HG02610 (cell line): ENCODE data around the gene ADH1A.
"Not testable (repeated sequence)": the region's sequence is repeated elsewhere in the genome, so short reads cannot be mapped to it uniquely, and the experiment has no call there.

Source experiments
- ATAC-seq: cut with Tn5 transposase; IDR thresholded peaks from one replicate; pipeline ENCODE4 v1.9.1; 2021; ENCODE audit warnings: mild to moderate bottlenecking, moderate library complexity; ENCODE audit not compliant: unreplicated experiment

The ADH1A gene

DNA sequence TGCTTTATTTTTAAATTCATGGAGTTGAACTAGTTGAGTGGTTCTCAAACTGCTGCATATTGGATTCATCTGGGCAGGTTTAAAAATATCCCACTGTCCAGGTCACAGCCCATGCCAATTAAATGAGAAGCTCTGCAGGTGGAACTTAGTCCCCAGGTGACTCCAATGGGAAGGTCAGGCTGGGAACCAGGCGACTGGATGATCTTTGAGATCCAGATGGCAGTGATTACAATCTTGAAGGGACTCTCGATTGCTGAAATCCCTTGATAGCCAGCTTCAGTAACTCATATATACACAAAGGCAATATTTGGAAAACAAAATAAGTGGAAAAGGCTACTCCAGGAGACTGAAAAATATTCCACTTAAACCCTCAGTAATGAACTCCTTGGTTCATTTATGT lies 8.1 kb downstream of the ADH1A start:
- ATAC-seq: no peak

DNA sequence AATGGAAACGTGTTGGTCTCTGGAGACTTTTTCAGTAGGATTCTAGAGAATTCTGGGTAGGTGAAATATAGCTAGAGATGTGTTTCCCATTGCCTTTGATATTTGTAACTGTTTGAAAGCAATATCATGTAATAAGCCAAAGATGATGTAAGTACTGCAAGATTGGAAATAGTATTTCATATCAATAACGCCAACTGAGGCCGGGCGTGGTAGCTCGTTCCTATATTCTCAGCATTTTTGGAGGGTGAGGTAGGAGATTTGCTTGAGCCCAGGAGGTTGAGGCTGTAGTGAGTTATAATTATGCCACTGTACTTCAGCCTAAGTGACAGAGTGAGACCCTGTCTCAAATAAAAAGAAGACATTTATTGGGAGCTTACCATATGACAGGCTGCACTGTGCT lies 9.5 kb downstream of the ADH1A start:
- no peak for ATAC-seq

DNA sequence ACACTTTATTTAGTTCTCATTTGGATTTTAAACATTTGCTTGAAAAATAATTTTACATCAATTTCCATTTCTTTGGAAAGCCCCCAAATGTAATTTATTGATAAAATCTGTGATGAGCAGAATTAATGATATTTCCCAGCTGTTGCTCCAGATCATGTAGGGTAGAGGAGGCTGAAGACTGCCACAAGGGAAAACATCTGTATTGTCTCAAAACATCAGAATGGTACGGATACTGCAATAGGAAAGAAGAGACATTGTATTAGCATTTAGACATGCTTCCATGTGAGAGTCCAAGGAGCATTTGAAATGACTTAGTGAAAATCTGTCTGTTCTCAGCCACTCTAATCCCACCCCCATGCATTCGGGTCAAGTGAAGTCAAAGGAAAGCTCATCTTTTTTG lies 14.4 kb downstream of the ADH1A start:
- ATAC-seq: no peak

DNA sequence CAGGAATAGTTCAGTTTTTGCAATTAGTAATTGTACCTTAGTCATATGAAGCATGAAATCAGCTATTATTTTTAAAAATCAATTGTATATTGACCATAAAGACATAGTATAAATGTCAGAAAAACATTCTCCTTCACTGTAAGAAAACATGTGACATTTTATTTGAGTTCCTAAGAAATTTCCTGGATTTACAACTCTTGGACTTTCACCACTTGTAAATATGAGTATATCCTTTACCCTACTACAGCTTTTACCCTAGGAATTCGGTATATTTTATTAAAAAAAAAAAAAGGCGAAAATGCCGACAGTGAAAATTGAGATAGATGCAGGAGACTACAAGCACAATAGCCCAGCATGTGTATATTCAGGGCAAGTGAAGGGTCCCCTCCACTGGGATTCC lies 14.9 kb downstream of the ADH1A start:
- no peak for ATAC-seq

DNA sequence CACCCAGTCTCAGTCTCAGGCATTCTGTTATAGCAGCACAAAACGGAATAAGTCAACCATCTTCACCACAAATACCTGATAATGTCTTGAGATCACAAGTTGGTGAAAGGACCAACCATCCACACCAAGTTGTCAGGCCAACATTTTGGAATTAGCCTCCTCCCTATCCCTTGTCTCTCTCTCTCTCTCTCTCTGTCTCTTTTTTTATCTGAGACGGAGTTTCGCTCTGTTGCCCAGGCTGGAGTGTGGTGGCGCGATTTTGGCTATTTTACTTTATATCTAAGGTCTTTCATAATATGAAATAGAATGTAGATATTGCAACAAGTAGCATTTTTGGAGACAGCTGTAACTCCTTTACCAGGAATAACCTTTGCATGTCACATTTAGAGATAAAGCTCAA lies 15.7 kb downstream of the ADH1A start:
- no peak for ATAC-seq

DNA sequence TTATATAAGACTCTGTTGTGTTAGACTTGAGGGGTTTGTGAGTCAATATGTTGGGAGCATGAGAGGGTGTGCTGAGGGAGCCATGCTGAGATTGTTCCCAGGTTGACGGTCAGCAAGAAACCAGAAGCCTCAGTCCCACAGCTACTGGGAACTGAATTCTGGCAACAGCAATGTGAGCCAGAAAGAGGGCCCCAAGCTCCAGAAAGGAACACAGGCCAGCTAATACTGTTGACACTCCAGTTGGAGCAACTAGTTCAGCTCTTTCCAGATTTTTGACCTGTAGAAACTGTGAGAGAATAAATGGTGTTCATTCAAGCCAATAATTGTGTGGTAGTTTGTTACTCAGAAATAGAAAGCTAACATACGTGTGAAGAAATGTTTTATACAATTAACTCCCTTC lies 17.1 kb downstream of the ADH1A start:
- ATAC-seq: no peak

DNA sequence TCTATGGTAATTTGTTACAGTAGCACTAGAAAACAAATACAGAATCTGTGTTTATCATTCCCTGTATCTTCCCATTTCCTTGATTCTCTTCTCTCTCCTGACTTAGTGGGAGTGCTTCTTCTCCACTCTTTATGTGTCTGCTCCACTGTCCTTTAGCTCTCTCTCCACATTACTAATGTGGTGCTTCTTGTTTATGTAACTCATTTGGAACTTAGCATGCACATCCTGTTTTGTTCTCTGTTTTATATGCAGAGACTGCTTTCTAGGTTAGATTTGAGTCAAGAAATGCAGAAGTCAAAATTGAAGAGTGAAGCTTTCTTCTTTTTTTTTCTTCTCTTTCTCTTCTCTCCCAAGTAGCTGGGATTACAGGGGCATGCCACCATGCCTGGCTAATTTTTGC lies 25.9 kb downstream of the ADH1A start:
- ATAC-seq: no peak

DNA sequence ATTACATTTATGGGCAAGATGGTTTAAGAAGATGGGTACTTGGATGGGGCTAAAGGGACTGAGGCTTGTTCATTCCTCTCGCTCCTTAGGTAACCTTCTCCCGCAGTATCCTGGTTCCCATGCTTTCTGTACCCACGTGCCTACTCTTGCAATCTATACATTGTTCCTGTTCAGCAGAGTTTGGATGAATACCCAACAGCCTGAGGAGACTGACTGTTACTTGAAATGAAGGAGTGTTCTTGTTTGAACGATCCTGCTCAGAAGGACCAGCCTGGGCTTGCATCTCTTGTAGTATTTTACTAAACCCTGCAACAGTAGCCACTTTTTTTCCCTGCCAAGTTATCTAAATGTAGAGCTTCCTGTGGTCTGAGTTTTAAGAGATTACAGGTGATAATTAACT lies 38.0 kb downstream of the ADH1A start:
- ATAC-seq: no peak

DNA sequence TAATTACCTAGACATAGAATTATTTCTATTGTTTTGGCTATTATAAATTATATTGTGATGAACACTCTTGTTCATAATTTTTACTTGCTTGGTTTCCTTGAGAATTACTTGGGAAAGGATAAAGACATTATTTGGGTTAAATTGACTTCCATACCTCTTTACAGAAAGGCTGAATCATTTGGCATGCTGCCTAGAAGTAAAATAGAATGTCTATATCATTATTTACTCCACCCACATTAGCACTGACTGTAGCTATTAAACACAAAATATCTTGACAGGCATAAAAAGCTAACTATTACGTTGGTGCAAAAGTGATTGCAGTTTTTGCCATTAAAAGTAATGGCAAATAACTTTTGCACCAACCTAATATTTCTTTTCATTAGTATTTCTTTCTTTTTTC lies 42.1 kb downstream of the ADH1A start:
- no peak for ATAC-seq

DNA sequence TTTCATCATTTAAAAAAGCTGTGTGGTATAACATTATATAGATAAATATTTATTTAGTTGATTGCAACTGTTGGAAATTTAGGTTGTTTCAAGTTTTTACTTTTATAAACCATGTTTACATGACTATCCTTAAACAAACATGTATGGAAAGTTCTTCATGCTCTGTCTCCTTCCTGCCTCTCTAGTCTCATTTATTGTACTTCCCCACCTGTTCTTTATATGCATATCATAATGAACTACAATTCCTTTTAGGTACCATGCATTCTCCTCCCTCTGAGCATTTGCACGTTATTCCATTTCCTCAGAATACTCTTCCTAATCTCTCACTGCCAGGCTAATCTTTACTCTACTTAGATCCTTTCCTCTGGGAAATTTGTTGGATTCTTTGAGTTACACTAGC lies 54.8 kb downstream of the ADH1A start:
- no peak for ATAC-seq

DNA sequence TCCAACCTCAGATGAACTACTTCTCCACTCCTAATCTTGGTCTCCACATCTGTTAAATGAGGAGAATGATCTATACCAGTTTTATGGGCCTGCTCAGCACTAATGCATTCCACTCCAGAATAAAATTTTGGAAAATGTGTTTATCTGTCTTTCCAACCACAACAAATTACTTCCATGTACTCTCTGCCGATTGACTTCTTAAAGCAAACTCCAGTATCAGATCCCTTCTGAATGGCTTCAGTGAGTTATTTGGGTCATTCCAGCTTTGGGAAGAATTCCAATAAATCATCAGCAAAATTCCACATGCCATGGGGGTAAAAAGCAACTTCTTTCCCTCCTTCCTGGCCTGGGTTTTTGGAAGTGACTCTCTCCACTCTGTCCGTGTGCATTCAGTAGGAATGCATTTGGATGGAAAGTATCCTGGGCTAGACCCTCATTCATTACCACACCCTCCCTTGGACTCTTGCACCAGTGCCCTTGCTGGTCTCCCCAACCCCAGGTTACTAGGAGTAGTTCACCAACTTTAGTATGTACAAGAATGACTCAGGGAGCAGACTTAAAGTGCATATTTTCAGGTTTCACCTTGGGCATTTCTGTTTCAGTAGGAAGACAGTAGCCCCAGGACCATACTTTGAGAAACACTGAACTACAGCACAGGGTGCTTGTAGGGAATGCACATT lies 56.3 kb downstream of the ADH1A start:
- no peak for ATAC-seq

DNA sequence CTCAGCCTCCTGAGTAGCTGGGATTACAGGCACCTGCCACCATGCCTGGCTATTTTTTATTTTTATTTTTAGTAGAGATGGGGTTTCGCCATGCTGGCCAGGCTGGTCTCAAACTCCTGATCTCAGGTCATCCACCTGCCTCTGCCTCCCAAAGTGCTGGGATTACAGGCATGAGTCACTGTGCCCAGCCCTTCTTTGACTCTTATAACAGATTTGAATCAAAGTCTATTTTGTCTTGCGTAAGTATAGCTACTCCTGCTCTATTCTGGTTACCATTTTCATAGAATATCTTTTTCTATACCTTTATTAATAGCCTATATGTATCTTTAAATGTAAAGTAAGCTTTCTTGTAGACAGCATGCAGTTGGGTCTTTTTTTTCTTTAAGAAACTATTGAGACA lies 57.4 kb downstream of the ADH1A start:
- not testable (repeated sequence) for ATAC-seq

DNA sequence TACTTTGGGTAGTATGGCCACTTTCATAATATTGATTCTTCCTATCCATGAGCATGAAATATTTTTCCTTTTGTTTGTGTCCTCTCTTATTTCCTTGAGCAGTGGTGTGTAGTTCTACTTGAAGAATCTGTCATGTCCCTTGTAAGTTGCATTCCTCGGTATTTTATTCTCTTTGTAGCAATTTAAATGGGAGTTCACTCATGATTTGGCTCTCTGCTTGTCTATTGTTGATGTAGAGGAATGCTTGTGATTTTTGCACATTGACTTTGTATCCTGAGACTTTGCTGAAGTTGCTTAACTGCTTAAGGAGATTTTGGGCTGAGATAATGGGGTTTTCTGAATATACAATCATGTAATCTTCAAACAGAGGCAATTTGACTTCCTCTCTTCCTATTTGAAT lies 62.1 kb downstream of the ADH1A start:
- ATAC-seq: not testable (repeated sequence)

DNA sequence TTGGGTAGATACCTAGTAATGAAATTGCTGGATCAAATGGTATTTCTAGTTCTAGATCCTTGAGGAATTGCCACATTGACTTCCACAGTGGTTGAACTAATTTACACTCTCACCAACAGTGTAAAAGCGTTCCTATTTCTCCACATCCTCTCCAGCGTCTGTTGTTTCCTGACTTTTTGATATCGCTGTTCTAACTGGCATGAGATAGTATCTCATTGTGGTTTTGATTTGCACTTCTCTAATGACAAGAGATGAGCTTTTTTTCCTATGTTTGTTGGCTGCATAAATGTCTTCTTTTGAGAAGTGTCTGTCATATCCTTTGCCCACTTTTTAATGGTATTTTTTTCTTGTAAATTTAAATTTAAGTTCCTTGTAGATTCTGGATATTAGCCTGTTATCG lies 63.1 kb downstream of the ADH1A start:
- not testable (repeated sequence) for ATAC-seq
